HG03103 (cell line): ENCODE results near the gene PPIL6.
"Not testable (repeated sequence)": the region's sequence is repeated elsewhere in the genome, so short reads cannot be mapped to it uniquely, and the experiment has no call there.

ENCODE experiments used
- ATAC-seq: cut with Tn5 transposase; IDR thresholded peaks from one replicate; pipeline ENCODE4 v1.9.1; 2021; ENCODE audit warnings: low read depth; ENCODE audit not compliant: unreplicated experiment

Gene PPIL6

GRCh38 chr6:109369728-109370127 lies 70.7 kb downstream of the PPIL6 start:
- ATAC-seq = no peak

- not testable (repeated sequence) for ATAC-seq
Measured at GRCh38 chr6:109364382-109365078, 75.9 kb downstream of the PPIL6 start.

GRCh38 chr6:109363753-109364152 lies 76.7 kb downstream of the PPIL6 start:
- ATAC-seq = no peak

GRCh38 chr6:109362102-109362884 lies 78.1 kb downstream of the PPIL6 start:
- ATAC-seq = no peak

GRCh38 chr6:109360791-109361190 lies 79.6 kb downstream of the PPIL6 start:
- no peak for ATAC-seq

- ATAC-seq = no peak
Measured at GRCh38 chr6:109360281-109360680, 80.1 kb downstream of the PPIL6 start.

- no peak for ATAC-seq
Measured at GRCh38 chr6:109359248-109359647, 81.2 kb downstream of the PPIL6 start.

GRCh38 chr6:109358204-109358603 lies 82.2 kb downstream of the PPIL6 start:
- no peak for ATAC-seq

- ATAC-seq = no peak
Measured at GRCh38 chr6:109356237-109356636, 84.2 kb downstream of the PPIL6 start.

- ATAC-seq = no peak
Measured at GRCh38 chr6:109351231-109352130, 88.9 kb downstream of the PPIL6 start.

- no peak for ATAC-seq
Measured at GRCh38 chr6:109349419-109349987, 90.9 kb downstream of the PPIL6 start.

- ATAC-seq = no peak
Measured at GRCh38 chr6:109348226-109348625, 92.2 kb downstream of the PPIL6 start.

- ATAC-seq = no peak
Measured at GRCh38 chr6:109347779-109348178, 92.6 kb downstream of the PPIL6 start.

GRCh38 chr6:109345986-109346385 lies 94.4 kb downstream of the PPIL6 start:
- no peak for ATAC-seq

GRCh38 chr6:109344226-109344625 lies 96.2 kb downstream of the PPIL6 start:
- no peak for ATAC-seq

- no peak for ATAC-seq
Measured at GRCh38 chr6:109343518-109343917, 96.9 kb downstream of the PPIL6 start.

- no peak for ATAC-seq
Measured at GRCh38 chr6:109342911-109343310, 97.5 kb downstream of the PPIL6 start.

- ATAC-seq = no peak
Measured at GRCh38 chr6:109342506-109342905, 97.9 kb downstream of the PPIL6 start.

GRCh38 chr6:109340811-109341210 lies 99.6 kb downstream of the PPIL6 start:
- ATAC-seq = no peak
